Mesendoderm (in vitro differentiated cells): ENCODE data around the gene WDFY2.

Source experiments
- DNase-seq: peaks from one replicate; pipeline ENCODE4 v3.0.0; 2013
- H2AK5ac ChIP-seq: 2 replicates; pipeline ENCODE4 v1.6.1; 2013; ENCODE audit warnings: low read length, inconsistent platforms
- H2BK120ac ChIP-seq: 2 replicates; pipeline ENCODE4 v1.6.1; 2013; ENCODE audit warnings: low read depth, mild to moderate bottlenecking, low read length, moderate library complexity, mixed read lengths
- H2BK15ac ChIP-seq: replicated peaks from 2 replicates; pipeline ENCODE4 v1.6.1; 2013; ENCODE audit warnings: low read depth, mild to moderate bottlenecking, moderate library complexity
- H2BK5ac ChIP-seq: 2 replicates; pipeline ENCODE4 v1.6.1; 2013; ENCODE audit warnings: low read length, inconsistent platforms
- H3K18ac ChIP-seq: 2 replicates; pipeline ENCODE4 v1.6.1; 2013; ENCODE audit warnings: mild to moderate bottlenecking, low read length, mixed read lengths
- H3K23ac ChIP-seq: one replicate; pipeline ENCODE4 v1.6.1; 2013; ENCODE audit warnings: low read length
- H3K27ac ChIP-seq: 2 replicates; pipeline ENCODE4 v1.5.1; 2013; ENCODE audit warnings: low read depth, mild to moderate bottlenecking, inconsistent platforms, low read length, moderate library complexity
- H3K27me3 ChIP-seq: 2 replicates; pipeline ENCODE4 v1.6.1; 2013; ENCODE audit warnings: low read length, control low read depth, mild to moderate bottlenecking, inconsistent platforms; ENCODE audit not compliant: insufficient read depth, poor library complexity
- H3K36me3 ChIP-seq: 2 replicates; pipeline ENCODE4 v1.6.1; 2013; ENCODE audit warnings: low read length, inconsistent platforms; ENCODE audit not compliant: control insufficient read depth, insufficient read depth
- H3K4ac ChIP-seq: one replicate; pipeline ENCODE4 v1.6.1; 2013; ENCODE audit warnings: low read depth, mild to moderate bottlenecking, low read length, moderate library complexity
- H3K4me1 ChIP-seq: 2 replicates; pipeline ENCODE4 v1.6.1; 2013; ENCODE audit warnings: low read depth, low read length, inconsistent platforms; ENCODE audit not compliant: control insufficient read depth
- H3K4me2 ChIP-seq: 2 replicates; pipeline ENCODE4 v1.6.1; 2013; ENCODE audit warnings: low read length
- H3K4me3 ChIP-seq: 2 replicates; pipeline ENCODE4 v1.5.1; 2013; ENCODE audit warnings: mild to moderate bottlenecking, low read length
- H3K56ac ChIP-seq: one replicate; pipeline ENCODE4 v1.6.1; 2013; ENCODE audit warnings: low read length
- H3K79me1 ChIP-seq: 2 replicates; pipeline ENCODE4 v1.6.1; 2013; ENCODE audit warnings: low read length, inconsistent platforms
- H3K79me2 ChIP-seq: 2 replicates; pipeline ENCODE4 v1.6.1; 2013; ENCODE audit warnings: mild to moderate bottlenecking, low read length; ENCODE audit not compliant: control insufficient read depth, insufficient read depth
- H3K9ac ChIP-seq: 2 replicates; pipeline ENCODE4 v1.6.1; 2013; ENCODE audit warnings: low read length, inconsistent platforms
- H4K5ac ChIP-seq: one replicate; pipeline ENCODE4 v1.6.1; 2013; ENCODE audit warnings: low read length
- H4K8ac ChIP-seq: one replicate; pipeline ENCODE4 v1.6.1; 2013; ENCODE audit warnings: low read depth, mild to moderate bottlenecking, control low read depth, low read length, moderate library complexity
- WGBS: extraction: QIAGEN DNeasy Blood & Tissue Kit; methylation state at CpG from one replicate; pipeline ENCODE4 v1.1.7; 2013; ENCODE audit warnings: low lambda C conversion rate, missing lambda C conversion rate; ENCODE audit not compliant: insufficient coverage; ENCODE audit errors: extremely low coverage; 5-methylcytosine and 5-hydroxymethylcytosine counted together

The WDFY2 gene

DNA sequence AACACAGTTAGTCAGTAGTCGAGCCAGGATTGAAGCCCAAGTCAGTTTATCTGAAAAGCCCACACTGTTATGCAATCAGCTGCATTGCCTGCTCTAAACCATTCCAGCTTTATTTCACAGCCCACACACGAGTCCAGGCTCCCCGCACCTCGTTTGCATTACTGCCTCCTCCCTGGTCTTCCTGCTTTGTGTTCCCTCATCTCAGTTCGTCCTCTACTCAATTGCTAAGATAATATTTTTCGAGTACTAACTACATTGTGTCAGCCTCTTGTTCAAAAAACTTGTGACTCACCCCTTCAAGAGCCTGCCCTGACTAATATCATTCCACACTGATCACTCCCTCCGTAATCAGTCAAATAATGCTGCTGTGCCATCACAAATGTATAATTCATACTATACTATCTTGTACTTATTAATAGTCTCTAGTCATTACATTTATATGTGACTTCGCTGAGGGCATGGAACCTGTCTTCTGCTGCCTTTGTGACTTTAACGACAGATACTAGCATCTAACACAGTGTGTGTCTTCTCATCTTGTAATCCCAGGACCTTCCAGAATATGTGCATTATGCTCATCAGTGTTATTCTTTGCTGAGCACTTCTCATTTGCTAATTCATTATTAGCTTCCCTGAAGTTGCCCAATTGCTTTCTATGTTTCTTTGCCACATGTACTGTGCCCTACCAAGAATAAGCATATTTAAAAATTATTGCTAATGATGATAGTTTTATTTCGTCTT, 26.2 kb upstream of the WDFY2 start:
- H3K4me1 ChIP-seq: no peaks in the 10 kb centered on the region
- no peaks in the 10 kb centered on the region for H3K27me3 ChIP-seq
- no peak overlapping the region for H4K5ac ChIP-seq
- DNase-seq: no peak
- no peak overlapping the region for H2BK5ac ChIP-seq
- H3K23ac ChIP-seq: no peak overlapping the region
- no peak overlapping the region for H4K8ac ChIP-seq
- no peak overlapping the region for H3K4me3 ChIP-seq
- no peak overlapping the region for H3K18ac ChIP-seq
- no peak overlapping the region for H3K4me2 ChIP-seq
- no peak overlapping the region for H3K56ac ChIP-seq
- no peak overlapping the region for H2BK120ac ChIP-seq
- H3K79me2 ChIP-seq: no peaks in the 10 kb centered on the region
- no peak overlapping the region for H2AK5ac ChIP-seq
- H3K9ac ChIP-seq: no peak overlapping the region
- no peak overlapping the region for H3K4ac ChIP-seq
- H3K79me1 ChIP-seq: no peaks in the 10 kb centered on the region
- H2BK15ac ChIP-seq: no peak overlapping the region
- H3K27ac ChIP-seq: no peak overlapping the region
- H3K36me3 ChIP-seq: no peaks in the 10 kb centered on the region
- 100% methylated on average over 1 of the region's 10 CpGs for WGBS

DNA sequence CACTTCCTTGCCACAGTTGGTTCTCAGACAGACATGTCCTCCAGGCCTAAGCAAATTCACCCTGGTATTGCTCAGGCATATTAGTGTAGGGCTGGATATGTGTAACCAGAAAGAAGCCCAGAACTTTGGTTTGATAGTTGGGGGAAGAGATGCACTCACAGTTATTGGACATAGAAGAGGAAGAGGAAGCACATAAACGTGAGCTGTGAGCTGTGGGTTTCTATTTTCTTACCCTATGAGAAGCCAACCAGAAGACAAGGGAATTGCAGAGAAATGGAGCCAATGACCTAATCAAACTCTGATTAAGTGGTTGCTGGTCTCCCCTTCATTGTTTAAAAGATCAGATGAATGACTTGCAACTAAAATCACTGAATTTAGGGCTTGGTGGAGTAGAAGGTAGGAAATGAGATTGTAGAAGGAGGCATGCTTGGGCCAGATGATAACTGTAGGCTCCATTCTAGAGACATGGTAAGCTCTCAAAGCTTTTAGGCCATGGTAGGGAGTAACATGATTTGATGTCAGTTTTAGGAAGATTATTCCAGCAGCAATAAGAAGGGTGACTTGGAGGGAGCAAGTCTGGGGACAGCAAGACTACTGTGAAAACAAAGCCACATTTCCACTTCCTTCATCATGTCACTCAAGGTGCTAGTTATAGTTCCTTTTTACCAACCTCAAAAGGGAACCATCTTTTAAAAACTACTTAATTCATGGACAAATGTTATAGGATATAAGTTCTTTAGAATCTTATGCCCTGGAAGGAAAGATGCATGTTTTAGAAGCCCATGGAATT, 24.1 kb upstream of the WDFY2 start:
- WGBS: no CpG with 5 or more reads among the region's 1 CpG
- no peak overlapping the region for H2AK5ac ChIP-seq

DNA sequence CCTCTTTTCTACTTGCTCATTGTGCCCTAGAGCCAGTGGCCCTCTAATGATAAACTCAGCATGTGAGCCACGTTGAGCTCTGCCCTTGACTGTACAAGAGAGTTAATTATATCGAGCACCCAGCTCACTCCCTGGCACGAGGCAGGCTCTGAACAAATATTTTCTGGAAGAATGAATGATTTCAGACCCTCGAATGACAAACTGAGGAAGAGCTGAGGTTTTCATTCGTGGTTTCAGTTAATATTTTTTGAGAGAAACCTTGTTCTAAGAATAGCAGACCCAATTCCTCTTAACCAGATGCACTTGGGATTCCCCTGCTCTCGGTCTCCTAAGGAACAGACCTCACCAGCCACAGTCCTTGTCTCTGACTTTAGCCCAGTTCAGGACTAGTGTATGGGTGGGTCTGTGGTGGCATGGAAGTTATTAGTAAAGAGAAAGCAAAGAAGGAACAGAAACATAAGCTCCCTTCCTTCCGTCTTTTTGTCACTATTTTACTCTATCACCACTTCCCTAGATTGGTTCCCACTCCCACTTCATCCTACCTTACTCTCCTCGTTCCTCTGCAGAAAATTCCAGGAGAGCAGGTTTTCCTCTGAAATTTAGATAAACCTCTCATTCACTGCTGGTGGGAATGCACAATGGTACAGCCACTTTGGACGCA, 22.1 kb upstream of the WDFY2 start:
- Histone ChIP-seq H3K4ac (no peak overlapping the region), H3K4me1 (no peaks in the 10 kb centered on the region), H3K56ac (no peak overlapping the region), H3K18ac (no peak overlapping the region), H3K4me2 (no peak overlapping the region), H3K9ac (no peak overlapping the region), H2BK15ac (no peak overlapping the region), H3K4me3 (no peak overlapping the region), H3K27ac (no peak overlapping the region), H3K23ac (no peak overlapping the region), H2BK5ac (no peak overlapping the region), H3K79me1 (no peaks in the 10 kb centered on the region), H3K79me2 (no peaks in the 10 kb centered on the region), H3K36me3 (no peaks in the 10 kb centered on the region), H4K5ac (no peak overlapping the region), H2BK120ac (no peak overlapping the region), H4K8ac (no peak overlapping the region), H3K27me3 (no peaks in the 10 kb centered on the region), H2AK5ac (no peak overlapping the region)
- WGBS: no CpG with 5 or more reads among the region's 9 CpGs
- no peak for DNase-seq

More for the DNA sequence above, 24.1 kb upstream of the WDFY2 start:
- no peak overlapping the region for H3K9ac ChIP-seq
- no peak overlapping the region for H3K18ac ChIP-seq
- H3K36me3 ChIP-seq: no peaks in the 10 kb centered on the region
- no peak overlapping the region for H2BK5ac ChIP-seq
- H3K23ac ChIP-seq: no peak overlapping the region
- DNase-seq: no peak
- no peaks in the 10 kb centered on the region for H3K4me1 ChIP-seq
- H3K27ac ChIP-seq: no peak overlapping the region
- H2BK120ac ChIP-seq: no peak overlapping the region
- H3K4ac ChIP-seq: no peak overlapping the region
- no peak overlapping the region for H2BK15ac ChIP-seq
- H3K79me1 ChIP-seq: no peaks in the 10 kb centered on the region
- H3K27me3 ChIP-seq: no peaks in the 10 kb centered on the region
- no peaks in the 10 kb centered on the region for H3K79me2 ChIP-seq
- no peak overlapping the region for H3K4me3 ChIP-seq
- no peak overlapping the region for H4K5ac ChIP-seq
- H3K4me2 ChIP-seq: no peak overlapping the region
- H3K56ac ChIP-seq: no peak overlapping the region
- no peak overlapping the region for H4K8ac ChIP-seq

DNA sequence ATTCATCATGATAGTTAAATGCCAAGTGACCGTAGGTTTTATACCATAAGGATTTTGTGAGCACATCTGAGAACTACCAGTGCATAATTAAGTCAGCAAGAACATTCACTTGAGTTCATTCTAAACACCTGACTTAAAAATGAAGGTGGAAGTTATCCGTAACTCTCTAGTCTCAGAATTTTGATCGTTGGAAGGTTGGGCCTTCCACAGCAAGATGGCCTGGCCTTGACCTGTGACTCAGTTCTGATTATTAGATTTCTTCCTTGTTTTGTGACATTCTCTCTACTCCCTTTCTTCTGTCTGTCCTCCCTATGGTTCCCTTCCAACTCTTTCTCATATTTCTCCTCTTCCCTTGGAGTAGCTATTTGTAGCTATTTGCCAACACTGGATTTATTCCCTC, 20.0 kb upstream of the WDFY2 start:
- Histone ChIP-seq H4K8ac (no peak overlapping the region), H3K4me1 (no peaks in the 10 kb centered on the region), H3K79me2 (no peaks in the 10 kb centered on the region), H4K5ac (no peak overlapping the region), H3K4me2 (no peak overlapping the region), H2BK15ac (no peak overlapping the region), H2BK5ac (no peak overlapping the region), H3K56ac (no peak overlapping the region), H3K79me1 (no peaks in the 10 kb centered on the region), H3K27me3 (no peaks in the 10 kb centered on the region), H3K36me3 (no peaks in the 10 kb centered on the region), H3K27ac (no peak overlapping the region), H2BK120ac (no peak overlapping the region), H3K18ac (no peak overlapping the region), H3K23ac (no peak overlapping the region), H3K4me3 (no peak overlapping the region), H3K4ac (no peak overlapping the region), H2AK5ac (no peak overlapping the region), H3K9ac (no peak overlapping the region)
- DNase-seq: no peak
- WGBS: no CpG with 5 or more reads among the region's 3 CpGs

DNA sequence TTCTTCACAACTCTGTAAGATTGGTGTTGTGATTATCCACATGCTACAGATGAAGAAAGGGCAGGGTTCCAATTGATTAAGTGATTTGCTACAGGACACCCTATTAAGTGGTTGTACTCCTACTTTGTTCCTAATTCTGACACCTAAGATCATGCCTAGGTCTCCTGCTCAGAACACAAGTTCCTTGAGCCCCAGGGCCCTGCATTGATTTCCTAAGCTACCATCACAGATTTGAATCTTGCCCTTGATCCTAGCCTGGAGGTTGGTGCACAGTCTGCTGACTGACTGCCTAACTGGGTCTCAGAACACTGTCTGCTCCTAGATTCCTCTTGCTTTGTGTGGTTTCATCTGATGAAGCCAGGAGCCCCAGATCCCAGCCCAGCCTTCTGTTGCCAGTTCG, 19.6 kb upstream of the WDFY2 start:
- Histone ChIP-seq H3K79me1 (no peaks in the 10 kb centered on the region), H2BK15ac (no peak overlapping the region), H4K5ac (no peak overlapping the region), H2AK5ac (no peak overlapping the region), H3K9ac (no peak overlapping the region), H2BK5ac (no peak overlapping the region), H3K4ac (no peak overlapping the region), H3K4me1 (no peaks in the 10 kb centered on the region), H3K79me2 (no peaks in the 10 kb centered on the region), H2BK120ac (no peak overlapping the region), H3K36me3 (no peaks in the 10 kb centered on the region), H3K23ac (no peak overlapping the region), H3K56ac (no peak overlapping the region), H4K8ac (no peak overlapping the region), H3K27me3 (no peaks in the 10 kb centered on the region), H3K27ac (no peak overlapping the region), H3K18ac (no peak overlapping the region), H3K4me3 (no peak overlapping the region), H3K4me2 (no peak overlapping the region)
- no peak for DNase-seq
- no CpG with 5 or more reads among the region's 1 CpG for WGBS
